Immature natural killer cell (primary cell): Measurements from ENCODE around the gene UBR7. TPM values are rescaled to one million over a fixed set of nuclear protein-coding genes. Genes with fewer than 3 reads are reported as not detected.
"Not testable (repeated sequence)": the region's sequence is repeated elsewhere in the genome, so short reads cannot be mapped to it uniquely, and the experiment has no call there.

Experiments used
- DNase-seq, 3 donors: peaks; one replicate each; pipeline ENCODE4 v3.0.0; 2022; ENCODE audit warnings: mixed read lengths in 1 of 3
- H3K27ac Mint-ChIP-seq, 6 donors: one replicate each; pipeline ENCODE4 v1.8.0; 2020; ENCODE audit warnings: mixed read lengths in 6 of 6, mild to moderate bottlenecking in 5 of 6, inconsistent platforms in 4 of 6, moderate library complexity in 3 of 6
- H3K27me3 Mint-ChIP-seq, 3 donors: one replicate each; pipeline ENCODE4 v1.8.0; 2020 to 2021; ENCODE audit warnings: low read depth in 3 of 3, mild to moderate bottlenecking in 3 of 3, mixed read lengths in 3 of 3, moderate library complexity in 3 of 3, inconsistent platforms in 1 of 3
- H3K36me3 Mint-ChIP-seq, 3 donors: one replicate each; pipeline ENCODE4 v1.8.0; 2020; ENCODE audit warnings: mixed read lengths in 3 of 3, inconsistent platforms in 2 of 3, mild to moderate bottlenecking in 2 of 3
- H3K4me1 Mint-ChIP-seq, 2 donors: one replicate each; pipeline ENCODE4 v1.8.0; 2020; ENCODE audit warnings: inconsistent platforms in 2 of 2, mild to moderate bottlenecking in 2 of 2, mixed read lengths in 2 of 2, moderate library complexity in 1 of 2
- H3K4me3 Mint-ChIP-seq, 5 donors: one replicate each; pipeline ENCODE4 v1.8.0; 2020; ENCODE audit warnings: mild to moderate bottlenecking in 5 of 5, mixed read lengths in 5 of 5, inconsistent platforms in 3 of 5, moderate library complexity in 3 of 5
- H3K9me3 Mint-ChIP-seq, 6 donors: one replicate each; pipeline ENCODE4 v1.8.0; 2020; ENCODE audit warnings: mild to moderate bottlenecking in 6 of 6, mixed read lengths in 6 of 6, inconsistent platforms in 4 of 6, moderate library complexity in 3 of 6
- polyA plus RNA-seq, 3 donors: library from polyadenylated mRNA; unstranded; fragments of 300-500 nt; fragmentation: Illumina TruSeq; gene quantifications; one replicate each; pipeline ENCODE4 v1.2.3, GENCODE V29; 2021

UBR7 gene
- polyA plus RNA-seq, 3 donors from 2014 or later: 29.8 to 76.1 (median 43.4) TPM

DNA sequence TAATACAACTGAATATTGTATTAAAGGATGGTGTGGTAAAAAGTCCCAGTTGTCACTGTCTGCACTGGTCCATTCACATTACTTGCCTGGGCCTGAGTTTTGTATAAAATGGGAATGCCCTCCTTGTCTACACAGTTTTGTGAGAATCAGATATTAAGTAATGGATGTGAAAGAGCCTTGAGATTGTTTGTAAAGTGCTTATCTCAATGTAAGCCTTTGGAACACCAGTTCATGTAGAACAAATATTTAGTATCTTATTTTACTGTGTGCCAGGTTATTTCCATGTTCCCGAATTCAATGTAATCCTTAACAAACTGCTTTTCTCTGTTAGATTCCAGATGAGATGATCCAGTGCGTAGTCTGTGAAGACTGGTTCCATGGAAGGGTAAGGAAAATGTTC lies 7.5 kb downstream of the UBR7 start:
- H3K9me3 Mint-ChIP-seq: no peaks in the 10 kb centered on the region

DNA sequence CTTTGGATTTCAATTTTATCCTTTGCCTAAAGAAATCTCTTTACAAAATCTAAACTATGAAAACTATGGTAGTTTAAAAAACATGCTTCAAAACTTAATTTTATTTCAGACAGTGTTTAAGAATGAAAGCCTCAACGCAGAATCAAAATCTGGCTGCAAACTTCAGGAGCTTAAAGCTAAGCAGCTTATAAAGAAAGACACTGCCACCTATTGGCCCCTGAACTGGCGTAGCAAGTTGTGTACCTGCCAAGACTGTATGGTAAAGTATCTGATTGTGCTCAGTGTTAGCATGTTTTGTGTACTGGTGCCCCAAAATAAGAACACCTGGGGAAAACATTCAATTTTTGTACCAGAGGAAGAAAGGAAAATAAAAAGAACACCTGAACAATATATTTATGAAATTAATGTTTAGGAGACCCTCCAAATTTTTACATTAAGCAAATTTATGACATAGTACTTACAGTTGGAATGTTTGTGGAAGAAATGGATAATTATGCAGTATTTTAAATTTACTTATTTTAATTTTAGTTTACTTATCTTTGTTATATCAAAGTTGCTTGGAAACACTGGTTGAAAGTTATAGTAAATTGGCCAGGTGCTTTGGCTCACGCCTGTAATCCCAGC lies 12.2 kb downstream of the UBR7 start:
- Mint-ChIP-seq H3K9me3 (no peaks in the 10 kb centered on the region), H3K27ac (no peak overlapping the region), H3K36me3 (peaks cover 18 to 50% (median 24%) of the 10 kb centered on the region in 3 donors), H3K27me3 (peaks cover 0 to 2% (median 1%) of the 10 kb centered on the region in 3 donors), H3K4me3 (no peak overlapping the region), H3K4me1 (no peaks in the 10 kb centered on the region)
- peak; percentile 8 to 40 (median 32) for DNase-seq

More for the DNA sequence above, 7.5 kb downstream of the UBR7 start:
- Mint-ChIP-seq H3K4me1 (peaks cover 0 to 7% of the 10 kb centered on the region in 2 donors), H3K36me3 (peaks cover 16 to 33% (median 19%) of the 10 kb centered on the region in 3 donors), H3K27ac (peak overlapping the region in 1 of 6 donors; percentile 67), H3K27me3 (peaks cover 0 to 2% (median 1%) of the 10 kb centered on the region in 3 donors), H3K4me3 (no peak overlapping the region)
- DNase-seq: no peak

DNA sequence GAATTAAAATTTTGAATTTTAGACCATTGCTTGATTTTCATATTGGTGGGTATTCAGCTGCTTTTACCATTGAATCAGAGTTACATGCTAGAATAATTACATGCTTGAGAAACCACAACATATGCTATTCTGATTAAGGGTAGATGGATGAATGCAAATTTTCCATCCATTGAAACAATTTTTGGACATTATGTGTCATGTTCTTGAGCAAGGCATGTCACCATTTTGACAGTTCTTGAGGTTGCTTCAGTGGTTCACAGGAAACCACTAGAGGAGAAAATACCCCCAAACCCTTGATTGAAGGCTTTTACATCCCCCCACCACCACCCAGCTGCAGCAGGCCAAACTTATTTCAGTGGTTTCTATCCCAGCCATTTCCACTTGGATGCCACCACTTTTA lies 13.5 kb downstream of the UBR7 start:
- no peaks in the 10 kb centered on the region for H3K4me1 Mint-ChIP-seq
- no peak for DNase-seq
- peaks cover 22 to 52% (median 24%) of the 10 kb centered on the region in 3 donors for H3K36me3 Mint-ChIP-seq

DNA sequence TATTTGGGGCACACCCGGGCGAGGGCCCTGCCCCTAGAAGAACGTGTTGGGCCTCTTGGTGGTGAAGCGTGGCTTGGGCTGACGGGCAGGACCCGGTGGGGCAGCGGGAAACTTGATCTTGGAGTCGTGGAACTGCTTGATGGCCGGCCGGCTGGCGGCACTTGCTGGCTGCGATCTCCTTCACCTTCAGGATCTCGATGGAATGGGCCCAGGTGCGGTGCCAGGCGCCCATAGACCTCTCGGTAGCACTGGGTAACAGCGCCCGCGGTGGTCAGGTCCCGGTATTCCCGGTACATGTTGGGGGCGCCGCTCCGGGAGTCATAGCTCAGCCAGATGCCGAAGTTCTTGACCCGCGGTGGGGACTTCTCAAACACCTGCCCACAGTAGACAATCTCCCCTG lies 16.5 kb downstream of the UBR7 start:
- Mint-ChIP-seq H3K27me3 (peaks cover 0 to 2% (median 0%) of the 10 kb centered on the region in 3 donors), H3K9me3 (no peaks in the 10 kb centered on the region), H3K27ac (no peak overlapping the region), H3K4me1 (no peaks in the 10 kb centered on the region), H3K36me3 (peaks cover 28 to 63% (median 40%) of the 10 kb centered on the region in 3 donors), H3K4me3 (no peak overlapping the region)
- no peak for DNase-seq

More for the DNA sequence above, 13.5 kb downstream of the UBR7 start:
- no peaks in the 10 kb centered on the region for H3K9me3 Mint-ChIP-seq
- H3K27me3 Mint-ChIP-seq: peaks cover 0 to 1% (median 0%) of the 10 kb centered on the region in 3 donors
- H3K4me3 Mint-ChIP-seq: no peak overlapping the region
- no peak overlapping the region for H3K27ac Mint-ChIP-seq

DNA sequence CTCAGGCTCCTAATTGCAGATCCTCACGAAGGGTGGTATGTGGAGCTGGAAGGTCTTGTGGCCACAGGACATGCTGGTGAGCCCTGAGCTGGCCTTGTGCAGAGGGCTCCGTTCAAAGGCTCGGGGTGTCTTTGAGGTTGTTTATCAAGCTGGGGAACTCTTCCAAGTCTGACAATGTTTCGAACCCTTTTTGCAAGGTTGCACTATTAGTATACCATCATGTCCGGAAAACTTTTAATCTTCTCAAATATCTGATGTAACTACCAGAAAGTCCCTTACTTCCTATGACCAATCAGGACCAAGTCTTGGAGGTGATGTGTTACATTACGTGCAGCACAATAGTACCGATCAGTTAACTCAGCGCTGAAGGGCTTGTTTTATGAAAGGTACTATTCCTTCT lies 21.5 kb downstream of the UBR7 start:
- H3K27me3 Mint-ChIP-seq: peaks cover 0 to 2% (median 0%) of the 10 kb centered on the region in 3 donors
- H3K36me3 Mint-ChIP-seq: peaks cover 18 to 49% (median 29%) of the 10 kb centered on the region in 3 donors

DNA sequence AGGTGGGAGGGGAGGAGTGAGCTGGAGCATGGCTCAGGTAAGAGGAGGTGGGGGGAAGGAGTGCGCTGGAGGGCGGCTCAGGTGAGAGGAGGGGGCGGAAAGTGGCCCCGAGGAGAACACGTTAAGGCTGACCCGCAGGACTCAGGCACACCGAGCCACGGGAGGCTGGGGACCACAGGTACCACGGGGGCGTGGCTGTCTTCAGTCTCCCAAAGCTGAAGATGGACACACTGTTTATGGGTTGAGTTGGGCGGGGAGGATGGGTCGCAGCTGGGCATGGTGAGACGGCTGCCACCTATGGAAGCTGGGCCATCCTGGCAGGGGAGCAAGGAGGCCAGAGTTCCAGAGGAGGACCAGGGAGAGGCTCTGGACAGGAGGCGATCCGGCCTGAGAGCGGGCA lies 23.5 kb downstream of the UBR7 start:
- H3K4me3 Mint-ChIP-seq: peak overlapping the region in 2 of 5 donors; percentile 9 to 60
- peaks cover 14 to 37% (median 26%) of the 10 kb centered on the region in 3 donors for H3K36me3 Mint-ChIP-seq
- H3K27ac Mint-ChIP-seq: no peak overlapping the region

More for the DNA sequence above, 21.5 kb downstream of the UBR7 start:
- H3K27ac Mint-ChIP-seq: no peak overlapping the region
- peaks cover 5 to 10% of the 10 kb centered on the region in 2 donors for H3K4me1 Mint-ChIP-seq
- H3K9me3 Mint-ChIP-seq: peaks cover 0 to 1% (median 0%) of the 10 kb centered on the region in 6 donors
- no peak for DNase-seq
- H3K4me3 Mint-ChIP-seq: no peak overlapping the region

DNA sequence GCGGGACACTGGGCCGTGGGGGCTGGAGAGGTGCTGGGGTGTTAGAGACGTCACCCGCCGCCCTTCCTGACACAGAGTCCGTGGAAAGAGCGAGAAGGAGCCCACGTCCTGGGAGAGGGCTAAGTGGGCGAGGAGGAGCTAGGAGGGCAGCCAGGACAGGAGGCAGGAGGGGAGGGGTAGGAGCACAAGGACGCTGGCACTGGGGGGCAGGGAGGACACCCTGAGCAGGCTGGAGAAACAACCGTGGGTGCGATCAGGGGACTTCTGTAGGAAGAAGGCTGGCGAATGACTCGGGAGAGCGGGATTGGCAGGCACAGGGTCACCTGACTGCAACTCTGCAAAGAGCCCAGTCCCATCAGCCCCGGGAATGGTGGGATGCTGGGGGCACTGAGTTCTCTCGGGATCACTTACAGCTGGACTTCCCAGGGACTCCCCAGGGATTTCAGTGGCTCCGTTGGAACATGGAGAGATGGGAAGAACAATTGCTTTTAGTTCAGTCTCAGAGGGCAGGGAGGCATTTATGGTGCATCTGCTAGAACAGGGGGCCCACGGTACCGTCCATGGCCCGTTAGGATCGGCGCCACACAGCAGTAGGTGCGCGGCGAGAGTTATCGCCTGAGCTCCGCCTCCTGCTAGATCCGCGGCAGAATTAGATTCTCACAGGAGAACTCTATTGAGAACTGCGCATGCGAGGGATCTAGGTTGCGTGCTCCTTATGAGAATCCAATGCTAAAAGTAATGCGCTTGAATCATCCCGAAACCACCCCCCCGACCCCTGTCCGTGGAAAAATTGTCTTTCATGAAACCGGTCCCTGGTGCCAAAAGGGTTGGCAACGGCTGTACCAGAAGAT lies 24.3 kb downstream of the UBR7 start:
- peaks cover 14 to 29% (median 18%) of the 10 kb centered on the region in 3 donors for H3K36me3 Mint-ChIP-seq
- H3K9me3 Mint-ChIP-seq: peaks cover 0 to 1% (median 0%) of the 10 kb centered on the region in 6 donors
- H3K4me3 Mint-ChIP-seq: peak overlapping the region in 2 of 5 donors; percentile 13 to 60
- peaks cover 0 to 1% (median 0%) of the 10 kb centered on the region in 3 donors for H3K27me3 Mint-ChIP-seq
- no peak for DNase-seq
- no peak overlapping the region for H3K27ac Mint-ChIP-seq
- peaks cover 5 to 10% of the 10 kb centered on the region in 2 donors for H3K4me1 Mint-ChIP-seq

More for the DNA sequence above, 23.5 kb downstream of the UBR7 start:
- peaks cover 0 to 1% (median 0%) of the 10 kb centered on the region in 6 donors for H3K9me3 Mint-ChIP-seq
- no peak for DNase-seq
- peaks cover 0 to 4% (median 0%) of the 10 kb centered on the region in 3 donors for H3K27me3 Mint-ChIP-seq
- peaks cover 5 to 10% of the 10 kb centered on the region in 2 donors for H3K4me1 Mint-ChIP-seq

DNA sequence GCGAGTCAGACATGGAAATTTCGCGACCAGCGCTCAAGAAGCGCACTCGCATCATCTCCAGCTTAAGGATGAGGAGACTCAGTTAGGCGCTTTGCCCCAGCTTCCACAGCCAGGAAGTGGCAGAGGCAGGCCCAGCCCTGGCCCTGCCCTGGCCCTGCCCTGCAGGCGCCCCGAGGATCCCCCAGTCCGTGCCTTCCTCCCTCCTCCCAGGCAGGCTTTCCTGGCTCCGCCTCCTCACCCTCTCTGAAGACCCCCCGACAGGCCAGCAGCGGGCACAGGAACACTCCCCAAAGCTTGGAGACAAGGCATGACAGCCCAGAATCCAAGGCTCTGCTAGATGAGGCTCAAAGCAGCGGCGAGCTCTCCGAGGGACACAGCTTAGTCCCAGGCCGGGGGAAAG lies 25.1 kb downstream of the UBR7 start:
- no peak for DNase-seq
- Mint-ChIP-seq H3K4me1 (peaks cover 5 to 10% of the 10 kb centered on the region in 2 donors), H3K27me3 (peaks cover 0 to 1% (median 0%) of the 10 kb centered on the region in 3 donors), H3K27ac (peak overlapping the region in 1 of 6 donors; percentile 35), H3K4me3 (no peak overlapping the region), H3K9me3 (peaks cover 0 to 1% (median 0%) of the 10 kb centered on the region in 6 donors), H3K36me3 (peaks cover 10 to 24% (median 14%) of the 10 kb centered on the region in 3 donors)

DNA sequence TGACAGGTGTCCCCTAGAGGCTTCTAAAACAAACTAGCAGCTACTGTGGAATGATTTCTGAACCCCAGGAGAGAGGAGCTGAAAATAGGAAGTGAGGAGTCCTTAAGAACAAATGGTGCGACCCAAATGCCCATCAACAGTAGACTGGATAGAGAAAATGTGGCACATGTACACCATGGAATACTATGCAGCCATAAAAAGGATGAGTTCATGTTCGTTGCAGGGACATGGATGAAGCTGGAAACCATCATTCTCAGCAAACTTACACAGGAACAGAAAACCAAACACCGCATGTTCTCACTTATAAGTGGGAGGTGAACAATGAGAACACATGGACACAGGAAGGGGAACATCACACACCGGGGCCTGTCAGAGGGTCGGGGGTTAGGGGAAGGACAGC lies 26.0 kb downstream of the UBR7 start:
- H3K27ac Mint-ChIP-seq: not testable (repeated sequence)
- peaks cover under 1 to 15% (median 5%) of the 10 kb centered on the region in 3 donors for H3K36me3 Mint-ChIP-seq

DNA sequence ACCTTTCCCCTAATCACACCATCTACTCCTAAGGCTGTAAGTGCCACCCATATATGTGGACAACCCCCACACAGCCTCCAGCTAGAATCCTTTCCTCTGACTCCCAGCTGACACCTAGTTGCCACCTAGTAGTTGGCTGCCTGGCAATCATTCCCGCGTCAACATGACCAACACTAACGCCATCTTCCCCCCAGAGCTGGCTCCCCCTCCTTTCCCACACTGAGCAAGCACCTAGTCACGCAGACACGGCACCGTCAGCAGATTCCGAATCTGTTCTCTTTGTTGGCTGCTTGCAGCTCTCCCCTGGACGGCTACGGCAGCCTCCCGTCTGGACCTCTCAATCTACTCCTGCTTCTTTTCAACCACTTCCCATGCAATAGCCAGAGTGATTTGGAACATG lies 27.7 kb downstream of the UBR7 start:
- Mint-ChIP-seq H3K27me3 (peaks cover 0 to 1% (median 0%) of the 10 kb centered on the region in 3 donors), H3K27ac (no peak overlapping the region), H3K9me3 (peaks cover 0 to 1% (median 0%) of the 10 kb centered on the region in 6 donors), H3K4me3 (no peak overlapping the region), H3K36me3 (peaks cover 0 to 1% (median 0%) of the 10 kb centered on the region in 3 donors), H3K4me1 (peaks cover 5 to 10% of the 10 kb centered on the region in 2 donors)
- no peak for DNase-seq

More for the DNA sequence above, 26.0 kb downstream of the UBR7 start:
- H3K9me3 Mint-ChIP-seq, H3K4me3 Mint-ChIP-seq, DNase-seq, H3K27me3 Mint-ChIP-seq: not testable (repeated sequence)
- H3K4me1 Mint-ChIP-seq: peaks cover 5 to 10% of the 10 kb centered on the region in 2 donors

DNA sequence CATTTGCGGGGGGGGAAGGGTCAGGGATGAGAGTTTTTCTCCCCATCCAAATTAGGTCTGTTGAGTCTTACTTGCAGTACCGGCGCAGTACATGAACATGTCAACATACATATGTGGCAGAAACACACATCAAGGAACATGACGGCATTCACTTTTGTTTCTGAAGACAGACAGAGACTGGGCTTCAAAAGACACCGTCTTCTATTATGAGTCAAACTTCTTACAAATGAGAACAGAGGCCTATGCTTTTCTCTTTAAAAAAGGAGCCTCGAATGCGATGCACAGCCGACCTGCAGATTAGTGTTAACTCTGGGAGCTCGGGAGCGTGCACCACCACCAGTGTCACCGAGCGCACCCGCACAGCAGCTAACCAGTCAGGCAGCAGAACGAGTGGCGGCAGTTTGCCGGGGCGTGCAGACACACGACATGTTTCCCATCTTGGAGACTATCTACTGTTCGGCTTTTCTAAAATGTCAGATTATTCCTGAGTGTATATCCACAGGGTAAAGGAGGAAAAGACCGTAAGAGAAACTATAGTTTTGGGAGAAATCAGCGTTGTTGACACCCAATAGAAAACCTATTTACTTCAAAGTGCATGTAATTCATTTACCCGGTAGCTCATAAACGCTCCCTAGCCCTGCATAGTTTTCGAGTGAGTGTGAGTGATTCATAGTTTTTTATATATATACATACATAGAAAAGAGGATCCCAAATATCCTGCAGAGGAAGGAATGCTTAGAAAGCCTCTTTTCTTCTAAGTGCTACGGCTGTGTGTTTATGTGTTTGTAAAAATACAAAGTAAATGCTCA lies 33.0 kb downstream of the UBR7 start:
- no peak overlapping the region for H3K4me3 Mint-ChIP-seq
- H3K4me1 Mint-ChIP-seq: no peaks in the 10 kb centered on the region

DNA sequence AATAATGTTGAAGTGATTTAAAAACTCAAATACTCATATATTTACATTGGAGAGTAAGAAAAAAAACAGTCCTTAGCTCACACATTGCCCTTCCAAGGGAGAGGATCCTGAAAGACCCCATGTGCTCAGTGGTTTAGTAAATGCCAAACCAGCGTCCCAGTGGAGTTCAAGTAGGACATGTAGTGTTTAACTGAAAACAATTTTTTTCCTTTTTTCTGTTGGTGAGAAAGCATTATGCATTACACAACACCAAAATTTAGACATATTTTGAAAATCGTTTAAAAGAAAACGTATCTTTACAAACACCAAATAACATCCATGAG lies 33.6 kb downstream of the UBR7 start:
- no peak overlapping the region for H3K27ac Mint-ChIP-seq
- H3K36me3 Mint-ChIP-seq: peaks cover 17 to 32% (median 21%) of the 10 kb centered on the region in 3 donors
- no peak for DNase-seq
- H3K9me3 Mint-ChIP-seq: no peaks in the 10 kb centered on the region
- peaks cover 0 to 1% (median 0%) of the 10 kb centered on the region in 3 donors for H3K27me3 Mint-ChIP-seq
- H3K4me3 Mint-ChIP-seq: no peak overlapping the region
- no peaks in the 10 kb centered on the region for H3K4me1 Mint-ChIP-seq

More for the DNA sequence above, 33.0 kb downstream of the UBR7 start:
- no peaks in the 10 kb centered on the region for H3K9me3 Mint-ChIP-seq
- no peak for DNase-seq
- no peak overlapping the region for H3K27ac Mint-ChIP-seq
- H3K27me3 Mint-ChIP-seq: peaks cover 0 to 1% (median 0%) of the 10 kb centered on the region in 3 donors
- peaks cover 11 to 27% (median 15%) of the 10 kb centered on the region in 3 donors for H3K36me3 Mint-ChIP-seq

DNA sequence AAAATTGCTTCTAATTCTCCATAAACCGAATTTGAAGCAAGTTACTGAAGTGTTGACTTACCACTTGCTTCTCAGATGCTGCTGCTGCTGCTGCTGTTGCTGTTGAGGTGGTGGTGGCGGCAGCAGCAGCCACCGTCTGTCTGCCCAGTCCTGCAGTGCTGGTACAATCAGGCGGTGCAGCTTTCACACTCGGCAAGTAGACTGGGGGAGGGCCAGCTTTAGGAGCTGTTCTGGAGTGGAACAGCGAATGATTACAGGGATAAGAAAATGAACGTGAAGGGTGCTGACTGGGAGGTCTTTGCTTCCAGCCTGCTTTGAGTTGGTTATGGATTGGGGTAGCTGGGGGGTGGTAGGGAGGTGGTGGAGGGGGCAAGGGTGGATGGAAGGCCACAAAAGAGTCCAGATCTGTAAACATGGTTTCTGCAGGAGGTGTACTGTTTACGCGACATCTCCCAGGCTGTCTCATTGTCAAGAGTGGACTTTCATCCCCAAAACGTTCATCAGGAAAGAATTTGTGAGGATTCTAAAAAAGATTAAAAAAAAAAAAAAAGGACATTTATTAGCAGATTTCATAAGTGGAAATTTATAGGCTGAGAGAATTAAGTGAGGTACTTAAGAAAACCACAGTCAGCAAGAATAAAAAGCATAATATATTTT lies 38.8 kb downstream of the UBR7 start:
- Mint-ChIP-seq H3K4me1 (no peaks in the 10 kb centered on the region), H3K27ac (no peak overlapping the region)
- no peak for DNase-seq

More for the DNA sequence above, 38.8 kb downstream of the UBR7 start:
- H3K27me3 Mint-ChIP-seq: peaks cover 0 to 1% (median 0%) of the 10 kb centered on the region in 3 donors
- no peaks in the 10 kb centered on the region for H3K9me3 Mint-ChIP-seq
- H3K4me3 Mint-ChIP-seq: no peak overlapping the region
- peaks cover 25 to 52% (median 28%) of the 10 kb centered on the region in 3 donors for H3K36me3 Mint-ChIP-seq
